ENCODE results near the gene EVI5L.

EVI5L gene

GRCh38 chr19:7840629-7841028 lies 10.6 kb downstream of the EVI5L start:
- no peaks in the 10 kb centered on the region for H3K36me3 ChIP-seq (ENCODE audit: control insufficient read depth, insufficient read depth, low read length)
- no peak overlapping the region for H3K4me3 ChIP-seq (ENCODE audit: low read length)
- no peak overlapping the region for H3K9ac ChIP-seq (ENCODE audit: low read length)
- peaks cover 5% of the 10 kb centered on the region for H3K4me1 ChIP-seq (ENCODE audit: control insufficient read depth, insufficient read depth, low read length)
- H3K27me3 ChIP-seq (ENCODE audit: control insufficient read depth, insufficient read depth, low read length) = no peaks in the 10 kb centered on the region
- H3K9me3 ChIP-seq (ENCODE audit: control insufficient read depth, low read length) = no peaks in the 10 kb centered on the region

GRCh38 chr19:7841751-7842660 lies 12.0 kb downstream of the EVI5L start:
- no peaks in the 10 kb centered on the region for H3K36me3 ChIP-seq (ENCODE audit: control insufficient read depth, insufficient read depth, low read length)
- H3K9me3 ChIP-seq (ENCODE audit: control insufficient read depth, low read length) = no peaks in the 10 kb centered on the region
- peaks cover 5% of the 10 kb centered on the region for H3K4me1 ChIP-seq (ENCODE audit: control insufficient read depth, insufficient read depth, low read length)
- H3K27me3 ChIP-seq (ENCODE audit: control insufficient read depth, insufficient read depth, low read length) = no peaks in the 10 kb centered on the region
- no peak overlapping the region for H3K4me3 ChIP-seq (ENCODE audit: low read length)
- H3K9ac ChIP-seq (ENCODE audit: low read length) = no peak overlapping the region

- no peak overlapping the region for H3K9ac ChIP-seq (ENCODE audit: low read length)
- no peaks in the 10 kb centered on the region for H3K9me3 ChIP-seq (ENCODE audit: control insufficient read depth, low read length)
- H3K4me3 ChIP-seq (ENCODE audit: low read length) = no peak overlapping the region
- H3K4me1 ChIP-seq (ENCODE audit: control insufficient read depth, insufficient read depth, low read length) = peaks cover 1% of the 10 kb centered on the region
- H3K27me3 ChIP-seq (ENCODE audit: control insufficient read depth, insufficient read depth, low read length) = no peaks in the 10 kb centered on the region
- H3K36me3 ChIP-seq (ENCODE audit: control insufficient read depth, insufficient read depth, low read length) = no peaks in the 10 kb centered on the region
These were observed 12.8 kb downstream of the EVI5L start for GRCh38 chr19:7842661-7843294.

GRCh38 chr19:7843521-7843920 lies 13.5 kb downstream of the EVI5L start:
- H3K4me1 ChIP-seq (ENCODE audit: control insufficient read depth, insufficient read depth, low read length) = no peaks in the 10 kb centered on the region
- H3K9me3 ChIP-seq (ENCODE audit: control insufficient read depth, low read length) = no peaks in the 10 kb centered on the region
- H3K9ac ChIP-seq (ENCODE audit: low read length) = no peak overlapping the region
- H3K27me3 ChIP-seq (ENCODE audit: control insufficient read depth, insufficient read depth, low read length) = no peaks in the 10 kb centered on the region
- no peaks in the 10 kb centered on the region for H3K36me3 ChIP-seq (ENCODE audit: control insufficient read depth, insufficient read depth, low read length)
- H3K4me3 ChIP-seq (ENCODE audit: low read length) = no peak overlapping the region

GRCh38 chr19:7844405-7844804 lies 14.4 kb downstream of the EVI5L start:
- Histone ChIP-seq H3K36me3 (ENCODE audit: control insufficient read depth, insufficient read depth, low read length) (no peaks in the 10 kb centered on the region), H3K4me1 (ENCODE audit: control insufficient read depth, insufficient read depth, low read length) (no peaks in the 10 kb centered on the region), H3K4me3 (ENCODE audit: low read length) (no peak overlapping the region), H3K9ac (ENCODE audit: low read length) (no peak overlapping the region), H3K27me3 (ENCODE audit: control insufficient read depth, insufficient read depth, low read length) (no peaks in the 10 kb centered on the region), H3K9me3 (ENCODE audit: control insufficient read depth, low read length) (no peaks in the 10 kb centered on the region)

- Histone ChIP-seq H3K9me3 (ENCODE audit: control insufficient read depth, low read length) (no peaks in the 10 kb centered on the region), H3K9ac (ENCODE audit: low read length) (no peak overlapping the region), H3K4me3 (ENCODE audit: low read length) (no peak overlapping the region), H3K36me3 (ENCODE audit: control insufficient read depth, insufficient read depth, low read length) (no peaks in the 10 kb centered on the region), H3K4me1 (ENCODE audit: control insufficient read depth, insufficient read depth, low read length) (no peaks in the 10 kb centered on the region), H3K27me3 (ENCODE audit: control insufficient read depth, insufficient read depth, low read length) (no peaks in the 10 kb centered on the region)
These were observed 14.9 kb downstream of the EVI5L start for GRCh38 chr19:7844951-7845350.

GRCh38 chr19:7845390-7846154 lies 15.6 kb downstream of the EVI5L start:
- Histone ChIP-seq H3K27me3 (ENCODE audit: control insufficient read depth, insufficient read depth, low read length) (no peaks in the 10 kb centered on the region), H3K9ac (ENCODE audit: low read length) (no peak overlapping the region), H3K4me1 (ENCODE audit: control insufficient read depth, insufficient read depth, low read length) (no peaks in the 10 kb centered on the region), H3K9me3 (ENCODE audit: control insufficient read depth, low read length) (no peaks in the 10 kb centered on the region), H3K36me3 (ENCODE audit: control insufficient read depth, insufficient read depth, low read length) (no peaks in the 10 kb centered on the region), H3K4me3 (ENCODE audit: low read length) (no peak overlapping the region)

GRCh38 chr19:7846155-7846646 lies 16.2 kb downstream of the EVI5L start:
- H3K36me3 ChIP-seq (ENCODE audit: control insufficient read depth, insufficient read depth, low read length) = no peaks in the 10 kb centered on the region
- no peaks in the 10 kb centered on the region for H3K9me3 ChIP-seq (ENCODE audit: control insufficient read depth, low read length)
- no peak overlapping the region for H3K4me3 ChIP-seq (ENCODE audit: low read length)
- H3K9ac ChIP-seq (ENCODE audit: low read length) = no peak overlapping the region
- H3K4me1 ChIP-seq (ENCODE audit: control insufficient read depth, insufficient read depth, low read length) = no peaks in the 10 kb centered on the region
- no peaks in the 10 kb centered on the region for H3K27me3 ChIP-seq (ENCODE audit: control insufficient read depth, insufficient read depth, low read length)

GRCh38 chr19:7847664-7848063 lies 17.6 kb downstream of the EVI5L start:
- no peaks in the 10 kb centered on the region for H3K4me1 ChIP-seq (ENCODE audit: control insufficient read depth, insufficient read depth, low read length)
- no peak overlapping the region for H3K9ac ChIP-seq (ENCODE audit: low read length)
- no peaks in the 10 kb centered on the region for H3K9me3 ChIP-seq (ENCODE audit: control insufficient read depth, low read length)
- H3K27me3 ChIP-seq (ENCODE audit: control insufficient read depth, insufficient read depth, low read length) = no peaks in the 10 kb centered on the region
- H3K36me3 ChIP-seq (ENCODE audit: control insufficient read depth, insufficient read depth, low read length) = no peaks in the 10 kb centered on the region
- no peak overlapping the region for H3K4me3 ChIP-seq (ENCODE audit: low read length)

- Histone ChIP-seq H3K9ac (ENCODE audit: low read length) (no peak overlapping the region), H3K4me1 (ENCODE audit: control insufficient read depth, insufficient read depth, low read length) (peaks cover 9% of the 10 kb centered on the region), H3K27me3 (ENCODE audit: control insufficient read depth, insufficient read depth, low read length) (no peaks in the 10 kb centered on the region)
These were observed 18.9 kb downstream of the EVI5L start for GRCh38 chr19:7848779-7849457.

GRCh38 chr19:7849631-7849999 lies 19.6 kb downstream of the EVI5L start:
- Histone ChIP-seq H3K36me3 (ENCODE audit: control insufficient read depth, insufficient read depth, low read length) (no peaks in the 10 kb centered on the region), H3K9ac (ENCODE audit: low read length) (no peak overlapping the region), H3K4me1 (ENCODE audit: control insufficient read depth, insufficient read depth, low read length) (peaks cover 9% of the 10 kb centered on the region), H3K9me3 (ENCODE audit: control insufficient read depth, low read length) (no peaks in the 10 kb centered on the region), H3K27me3 (ENCODE audit: control insufficient read depth, insufficient read depth, low read length) (no peaks in the 10 kb centered on the region), H3K4me3 (ENCODE audit: low read length) (no peak overlapping the region)

More at GRCh38 chr19:7848779-7849457, 18.9 kb downstream of the EVI5L start:
- H3K9me3 ChIP-seq (ENCODE audit: control insufficient read depth, low read length) = no peaks in the 10 kb centered on the region
- no peaks in the 10 kb centered on the region for H3K36me3 ChIP-seq (ENCODE audit: control insufficient read depth, insufficient read depth, low read length)
- H3K4me3 ChIP-seq (ENCODE audit: low read length) = no peak overlapping the region
